HCT116 (cell line): ENCODE results near the gene NEO1. TPM values are rescaled to one million over a fixed set of nuclear protein-coding genes. Genes with fewer than 3 reads are reported as not detected.

Experiments
- ATAC-seq: fragments of 200-7000 bp; cut with Tn5 transposase; 2 replicates; pipeline ENCODE4 v1.9.1; 2020; ENCODE audit warnings: mild to moderate bottlenecking, moderate library complexity
- BruUV-seq: library from RNA; stranded (reverse); fragments of 400-500 nt; replicated peaks from 2 replicates; lab custom pipeline; 2021; lab: Mats Ljungman, UMichigan
- CTCF ChIA-PET: fragments of 300-600 bp; sonication (Branson Sonifier 250); formaldehyde crosslinking; loops from one replicate; lab custom pipeline; 2021; ENCODE audit warnings: antibody characterized with exemption; lab: Charles Lee
- POLR2A ChIA-PET: fragments of 300-600, 350-600 bp; sonication (Branson Sonifier 250); formaldehyde crosslinking; loops from one replicate; lab custom pipeline; 2021; ENCODE audit warnings: antibody characterized with exemption; lab: Charles Lee
- RAD21 ChIA-PET, 2 experiments: fragments of 300-600 bp; sonication (Branson Sonifier 250); formaldehyde crosslinking; loops; one replicate each; lab custom pipeline; 2023; ENCODE audit warnings: low total read pairs in 2 of 2; ENCODE audit not compliant: uncharacterized antibody in 2 of 2, unreplicated experiment in 2 of 2, low non-redundant PET in 1 of 2; lab: Charles Lee
- DNase-seq: peaks from one replicate; pipeline ENCODE4 v3.0.0-alpha.2; 2010; ENCODE audit warnings: low read depth, low spot score
- H2AFZ ChIP-seq: fragments of 200-600 bp; shearing (Covaris generic), sonication (generic); 2 replicates; pipeline ENCODE4 v1.6.1; 2017; ENCODE audit warnings: low read depth, mixed run types, mixed read lengths, antibody characterized with exemption, low read length; ENCODE audit not compliant: poor library complexity, severe bottlenecking
- H3K27ac ChIP-seq: 2 replicates; pipeline ENCODE4 v1.5.1; 2012; ENCODE audit warnings: low read depth, low read length
- H3K27me3 ChIP-seq: fragments of 200-600 bp; sonication (generic); 2 replicates; pipeline ENCODE4 v1.6.1; 2016; ENCODE audit warnings: mixed run types, low read length, mixed read lengths; ENCODE audit not compliant: insufficient read depth
- H3K36me3 ChIP-seq, 2 experiments: fragments of 200-500 bp in 1 of 2; fragments of 200-600 bp in 1 of 2; sonication (Bioruptor generic) in 1 of 2; sonication (generic) in 1 of 2; 2 replicates each; pipeline versions ENCODE4 v1.5.1 to v1.6.1; 2014 to 2016; ENCODE audit warnings: low read length in 2 of 2, inconsistent platforms in 1 of 2, mixed read lengths in 1 of 2, mixed run types in 1 of 2; ENCODE audit not compliant: insufficient read depth in 2 of 2, control insufficient read depth in 1 of 2
- H3K4me1 ChIP-seq, 2 experiments: fragments of 200-600 bp in 1 of 2; sonication (generic) in 1 of 2; 2 replicates each; pipeline versions ENCODE4 v1.5.1 to v1.6.1; 2012 to 2017; ENCODE audit warnings: low read length in 2 of 2, inconsistent platforms in 1 of 2, mild to moderate bottlenecking in 1 of 2, mixed read lengths in 1 of 2, mixed run types in 1 of 2, moderate library complexity in 1 of 2; ENCODE audit not compliant: insufficient read depth in 2 of 2, control insufficient read depth in 1 of 2
- H3K4me2 ChIP-seq: fragments of 200-600 bp; sonication (generic); 2 replicates; pipeline ENCODE4 v1.6.1; 2017; ENCODE audit warnings: mixed run types, low read length, mixed read lengths
- H3K4me3 ChIP-seq, 2 experiments: fragments of 200-600 bp in 1 of 2; sonication (generic) in 1 of 2; replicated peaks in 1 of 2; 2 replicates each; pipeline ENCODE4 v1.5.1; 2011 to 2016; ENCODE audit warnings: low read length in 2 of 2, control low read depth in 1 of 2, low read depth in 1 of 2, mild to moderate bottlenecking in 1 of 2, mixed read lengths in 1 of 2, mixed run types in 1 of 2
- H3K79me2 ChIP-seq: fragments of 200-600 bp; sonication (generic); 2 replicates; pipeline ENCODE4 v1.6.1; 2017; ENCODE audit warnings: mild to moderate bottlenecking, mixed run types, low read length, moderate library complexity, mixed read lengths; ENCODE audit not compliant: insufficient read depth
- H3K9ac ChIP-seq: fragments of 200-600 bp; sonication (generic); 2 replicates; pipeline ENCODE4 v1.6.1; 2016; ENCODE audit warnings: low read length, mixed read lengths
- H3K9me2 ChIP-seq: fragments of 200-600 bp; sonication (generic), shearing (Covaris generic); 2 replicates; pipeline ENCODE4 v1.6.1; 2017; ENCODE audit warnings: mixed run types, mild to moderate bottlenecking, moderate library complexity; ENCODE audit not compliant: insufficient read depth
- H3K9me3 ChIP-seq, 2 experiments: fragments of 200-500 bp in 1 of 2; fragments of 200-600 bp in 1 of 2; sonication (Bioruptor generic) in 1 of 2; sonication (generic) in 1 of 2; 2 replicates each; pipeline ENCODE4 v1.6.1; 2014 to 2017; ENCODE audit warnings: low read length in 2 of 2, mixed read lengths in 2 of 2, inconsistent platforms in 1 of 2, low read depth in 1 of 2, mild to moderate bottlenecking in 1 of 2, mixed run types in 1 of 2, moderate library complexity in 1 of 2; ENCODE audit not compliant: control insufficient read depth in 1 of 2, insufficient read depth in 1 of 2
- H4K20me1 ChIP-seq: fragments of 200-600 bp; sonication (generic), shearing (Covaris generic); 2 replicates; pipeline ENCODE4 v1.6.1; 2017; ENCODE audit warnings: mixed run types, mild to moderate bottlenecking, moderate library complexity; ENCODE audit not compliant: insufficient read depth
- EZH2phosphoT487 ChIP-seq: fragments of 200-600 bp; IDR thresholded peaks from 2 replicates; pipeline ENCODE4 v1.6.1; 2018; ENCODE audit warnings: antibody characterized with exemption, borderline replicate concordance
- FOSL1 ChIP-seq: IDR thresholded peaks from 2 replicates; pipeline ENCODE4 v1.6.1; 2012; ENCODE audit warnings: low read depth
- SP1 ChIP-seq: IDR thresholded peaks from 2 replicates; pipeline ENCODE4 v1.6.1; 2012; ENCODE audit warnings: low read depth
- TCF7L2 ChIP-seq: IDR thresholded peaks from 2 replicates; pipeline ENCODE4 v1.7.0; 2011; ENCODE audit warnings: borderline replicate concordance, inconsistent platforms; ENCODE audit not compliant: insufficient read depth, insufficient read length; ENCODE audit errors: extremely low read depth
- intact Hi-C: fragments of 100-400 bp; cut with micrococcal nuclease; formaldehyde crosslinking; loops from 2 replicates; pipeline ENCODE4 v1.10.0; 2022
- total RNA-seq: library from RNA; stranded (reverse); gene quantifications from one replicate; pipeline ENCODE4 v1.2.1, GENCODE V29; 2021; ENCODE audit not compliant: unreplicated experiment
- TF ChIP-seq, protein P1 (sequence below), 3 experiments: fragments of 200-600 bp in 1 of 3; sonication (generic) in 1 of 3; IDR thresholded peaks in 2 of 3; conservative IDR thresholded peaks in 1 of 3; 2 replicates each; pipeline ENCODE4 v1.5.1; 2012 to 2017; ENCODE audit warnings: low read depth in 2 of 3, low read length in 2 of 3, antibody characterized with exemption in 1 of 3, borderline replicate concordance in 1 of 3, control low read depth in 1 of 3, mild to moderate bottlenecking in 1 of 3, mixed read lengths in 1 of 3, mixed run types in 1 of 3, moderate library complexity in 1 of 3; ENCODE audit not compliant: insufficient read depth in 1 of 3
- TF ChIP-seq, protein P2 (sequence below): IDR thresholded peaks from 2 replicates; pipeline ENCODE4 v1.6.1; 2012; ENCODE audit warnings: low read depth

NEO1 gene
- total RNA-seq, 1 experiment from 2014 or later = 30.0 TPM

DNA sequence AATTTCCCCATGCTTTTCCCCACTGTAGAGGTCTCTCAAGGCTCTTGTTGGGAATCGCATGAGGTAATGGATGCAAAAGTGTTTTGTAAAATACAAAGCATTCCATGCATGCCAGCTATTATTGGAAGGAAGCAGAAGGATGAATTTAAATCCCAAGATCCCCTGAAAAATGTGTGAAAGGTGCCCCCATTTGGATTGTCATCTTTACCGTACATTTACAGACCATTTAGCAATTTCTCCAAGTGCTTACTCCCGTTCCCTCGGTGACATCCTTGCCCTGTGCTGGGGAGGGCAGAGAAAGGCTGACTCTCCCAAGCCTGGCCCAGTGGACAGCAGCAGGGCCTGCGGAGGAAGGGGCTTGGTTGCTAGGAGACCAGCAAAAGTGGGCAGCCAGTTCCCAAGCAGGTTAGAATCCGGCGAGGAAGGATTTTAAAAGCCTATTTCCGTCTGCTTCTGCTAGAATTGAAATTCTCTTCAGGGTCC is 31.1 kb upstream of the NEO1 start:
- H3K9me2 ChIP-seq = no peaks in the 10 kb centered on the region
- no peak overlapping the region for H3K9ac ChIP-seq
- H2AFZ ChIP-seq = no peak overlapping the region
- no peak for TF ChIP-seq EZH2phosphoT487
- TF ChIP-seq SP1 = no peak
- TF ChIP-seq, protein P1, sequence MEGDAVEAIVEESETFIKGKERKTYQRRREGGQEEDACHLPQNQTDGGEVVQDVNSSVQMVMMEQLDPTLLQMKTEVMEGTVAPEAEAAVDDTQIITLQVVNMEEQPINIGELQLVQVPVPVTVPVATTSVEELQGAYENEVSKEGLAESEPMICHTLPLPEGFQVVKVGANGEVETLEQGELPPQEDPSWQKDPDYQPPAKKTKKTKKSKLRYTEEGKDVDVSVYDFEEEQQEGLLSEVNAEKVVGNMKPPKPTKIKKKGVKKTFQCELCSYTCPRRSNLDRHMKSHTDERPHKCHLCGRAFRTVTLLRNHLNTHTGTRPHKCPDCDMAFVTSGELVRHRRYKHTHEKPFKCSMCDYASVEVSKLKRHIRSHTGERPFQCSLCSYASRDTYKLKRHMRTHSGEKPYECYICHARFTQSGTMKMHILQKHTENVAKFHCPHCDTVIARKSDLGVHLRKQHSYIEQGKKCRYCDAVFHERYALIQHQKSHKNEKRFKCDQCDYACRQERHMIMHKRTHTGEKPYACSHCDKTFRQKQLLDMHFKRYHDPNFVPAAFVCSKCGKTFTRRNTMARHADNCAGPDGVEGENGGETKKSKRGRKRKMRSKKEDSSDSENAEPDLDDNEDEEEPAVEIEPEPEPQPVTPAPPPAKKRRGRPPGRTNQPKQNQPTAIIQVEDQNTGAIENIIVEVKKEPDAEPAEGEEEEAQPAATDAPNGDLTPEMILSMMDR (IDR thresholded peaks at IDR 0.05 in 2 of 3, conservative IDR thresholded peaks at IDR 0.05 in 1 of 3; ENCODE audit: borderline replicate concordance in 1 of 3, insufficient read depth in 1 of 3, low read depth in 2 of 3, low read length in 2 of 3) = no peak
- TF ChIP-seq, protein P2, sequence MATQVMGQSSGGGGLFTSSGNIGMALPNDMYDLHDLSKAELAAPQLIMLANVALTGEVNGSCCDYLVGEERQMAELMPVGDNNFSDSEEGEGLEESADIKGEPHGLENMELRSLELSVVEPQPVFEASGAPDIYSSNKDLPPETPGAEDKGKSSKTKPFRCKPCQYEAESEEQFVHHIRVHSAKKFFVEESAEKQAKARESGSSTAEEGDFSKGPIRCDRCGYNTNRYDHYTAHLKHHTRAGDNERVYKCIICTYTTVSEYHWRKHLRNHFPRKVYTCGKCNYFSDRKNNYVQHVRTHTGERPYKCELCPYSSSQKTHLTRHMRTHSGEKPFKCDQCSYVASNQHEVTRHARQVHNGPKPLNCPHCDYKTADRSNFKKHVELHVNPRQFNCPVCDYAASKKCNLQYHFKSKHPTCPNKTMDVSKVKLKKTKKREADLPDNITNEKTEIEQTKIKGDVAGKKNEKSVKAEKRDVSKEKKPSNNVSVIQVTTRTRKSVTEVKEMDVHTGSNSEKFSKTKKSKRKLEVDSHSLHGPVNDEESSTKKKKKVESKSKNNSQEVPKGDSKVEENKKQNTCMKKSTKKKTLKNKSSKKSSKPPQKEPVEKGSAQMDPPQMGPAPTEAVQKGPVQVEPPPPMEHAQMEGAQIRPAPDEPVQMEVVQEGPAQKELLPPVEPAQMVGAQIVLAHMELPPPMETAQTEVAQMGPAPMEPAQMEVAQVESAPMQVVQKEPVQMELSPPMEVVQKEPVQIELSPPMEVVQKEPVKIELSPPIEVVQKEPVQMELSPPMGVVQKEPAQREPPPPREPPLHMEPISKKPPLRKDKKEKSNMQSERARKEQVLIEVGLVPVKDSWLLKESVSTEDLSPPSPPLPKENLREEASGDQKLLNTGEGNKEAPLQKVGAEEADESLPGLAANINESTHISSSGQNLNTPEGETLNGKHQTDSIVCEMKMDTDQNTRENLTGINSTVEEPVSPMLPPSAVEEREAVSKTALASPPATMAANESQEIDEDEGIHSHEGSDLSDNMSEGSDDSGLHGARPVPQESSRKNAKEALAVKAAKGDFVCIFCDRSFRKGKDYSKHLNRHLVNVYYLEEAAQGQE = no peak
- no peak for TF ChIP-seq TCF7L2
- TF ChIP-seq FOSL1 = no peak
- ChIA-PET RAD21 (no interaction called here), POLR2A (no interaction called here), CTCF (no interaction called here)
- no peak overlapping the region for H3K27ac ChIP-seq
- no peaks in the 10 kb centered on the region for H3K4me1 ChIP-seq
- H3K4me3 ChIP-seq = no peak overlapping the region
- intact Hi-C loops = no loop called here
- H3K36me3 ChIP-seq = no peaks in the 10 kb centered on the region
- ATAC-seq = no peak
- peaks cover 4% of the 10 kb centered on the region; the same call in 1 of the 2 replicates for H3K27me3 ChIP-seq
- H4K20me1 ChIP-seq = no peaks in the 10 kb centered on the region
- no peaks in the 10 kb centered on the region for H3K9me3 ChIP-seq
- no peaks in the 10 kb centered on the region for H3K79me2 ChIP-seq
- no TSS peak for BruUV-seq
- H3K4me2 ChIP-seq = no peak overlapping the region
- DNase-seq = no peak
